IMR-90 (cell line): ENCODE results near the gene MT1H. TPM values are rescaled to one million over a fixed set of nuclear protein-coding genes. Genes with fewer than 3 reads are reported as not detected.
A peak's percentile ranks its signal among the peaks of the same experiment; 100 is the strongest.

Experiments
- ATAC-seq: fragments of 200-7000 bp; cut with Tn5 transposase; 2 replicates; pipeline ENCODE4 v1.9.1; 2020; ENCODE audit warnings: low read depth, mild to moderate bottlenecking, moderate library complexity
- BruUV-seq: library from RNA; stranded (reverse); fragments of 400-500 nt; replicated peaks from 2 replicates; lab custom pipeline; 2021; lab: Mats Ljungman, UMichigan
- CTCF ChIA-PET: fragments of 300-600 bp; formaldehyde crosslinking; extraction: SDS; loops from one replicate; lab custom pipeline; 2021; ENCODE audit warnings: antibody characterized with exemption; lab: Yijun Ruan, JAX
- POLR2A ChIA-PET: fragments of 300-600 bp; sonication (Branson Sonifier 250); formaldehyde crosslinking; loops from one replicate; lab custom pipeline; 2022; ENCODE audit warnings: antibody characterized with exemption; ENCODE audit not compliant: unreplicated experiment; lab: Charles Lee
- DNase-seq: peaks from one replicate; pipeline ENCODE4 v3.0.0; 2013
- H2AFZ ChIP-seq: replicated peaks from 2 replicates; pipeline ENCODE3; 2013; ENCODE audit warnings: low read length, mild to moderate bottlenecking; ENCODE audit not compliant: poor library complexity
- H2AK5ac ChIP-seq: 2 replicates; pipeline ENCODE4 v1.6.1; 2013; ENCODE audit warnings: low read depth, low read length, inconsistent platforms
- H2AK9ac ChIP-seq: replicated peaks from 2 replicates; pipeline ENCODE3; 2013; ENCODE audit warnings: mild to moderate bottlenecking, low read depth, low read length, moderate library complexity; ENCODE audit not compliant: poor library complexity
- H2BK120ac ChIP-seq: 2 replicates; pipeline ENCODE4 v1.6.1; 2013; ENCODE audit warnings: low read depth, low read length, inconsistent platforms
- H2BK15ac ChIP-seq: 3 replicates; pipeline ENCODE4 v1.6.1; 2013; ENCODE audit warnings: low read depth, low read length, inconsistent platforms
- H2BK20ac ChIP-seq: 2 replicates; pipeline ENCODE4 v1.6.1; 2013; ENCODE audit warnings: low read depth, mild to moderate bottlenecking, inconsistent platforms, low read length, moderate library complexity
- H2BK5ac ChIP-seq: 2 replicates; pipeline ENCODE4 v1.6.1; 2013; ENCODE audit warnings: mild to moderate bottlenecking, low read depth, low read length, inconsistent platforms; ENCODE audit not compliant: poor library complexity, severe bottlenecking
- H3K14ac ChIP-seq: replicated peaks from 2 replicates; pipeline ENCODE4 v1.6.1; 2013; ENCODE audit warnings: low read depth, low read length, inconsistent platforms
- H3K18ac ChIP-seq: 2 replicates; pipeline ENCODE4 v1.6.1; 2013; ENCODE audit warnings: low read depth, low read length, control low read depth
- H3K23ac ChIP-seq: 2 replicates; pipeline ENCODE4 v1.6.1; 2013; ENCODE audit warnings: low read depth, low read length, inconsistent platforms
- H3K27ac ChIP-seq: 2 replicates; pipeline ENCODE4 v1.5.1; 2013; ENCODE audit warnings: mild to moderate bottlenecking, control low read depth, low read length; ENCODE audit not compliant: insufficient read depth
- H3K27me3 ChIP-seq: 2 replicates; pipeline ENCODE4 v1.6.1; 2013; ENCODE audit warnings: low read length; ENCODE audit not compliant: control insufficient read depth, insufficient read depth
- H3K36me3 ChIP-seq: 2 replicates; pipeline ENCODE4 v1.6.1; 2013; ENCODE audit warnings: low read length, mixed read lengths; ENCODE audit not compliant: control insufficient read depth, insufficient read depth
- H3K4ac ChIP-seq: 2 replicates; pipeline ENCODE4 v1.6.1; 2013; ENCODE audit warnings: low read depth, low read length, inconsistent platforms
- H3K4me1 ChIP-seq: 2 replicates; pipeline ENCODE4 v1.6.1; 2013; ENCODE audit warnings: low read length, mixed read lengths; ENCODE audit not compliant: control insufficient read depth, insufficient read depth
- H3K4me2 ChIP-seq: 2 replicates; pipeline ENCODE4 v1.6.1; 2013; ENCODE audit warnings: low read depth, mild to moderate bottlenecking, control low read depth, low read length, moderate library complexity
- H3K4me3 ChIP-seq: 2 replicates; pipeline ENCODE4 v1.5.1; 2013; ENCODE audit warnings: low read depth, mild to moderate bottlenecking, control low read depth, low read length, moderate library complexity; ENCODE audit not compliant: insufficient read depth
- H3K56ac ChIP-seq: 2 replicates; pipeline ENCODE4 v1.6.1; 2013; ENCODE audit warnings: low read length, inconsistent platforms; ENCODE audit not compliant: insufficient read depth; ENCODE audit errors: extremely low read depth
- H3K79me1 ChIP-seq, 2 experiments: 2 replicates each; pipeline ENCODE4 v1.6.1; 2013; ENCODE audit warnings: low read length in 2 of 2, inconsistent platforms in 1 of 2, low read depth in 1 of 2
- H3K9ac ChIP-seq: 2 replicates; pipeline ENCODE4 v1.6.1; 2013; ENCODE audit warnings: low read depth, low read length, control low read depth
- H3K9me1 ChIP-seq: 2 replicates; pipeline ENCODE4 v1.6.1; 2013; ENCODE audit warnings: low read length, inconsistent platforms; ENCODE audit not compliant: insufficient read depth
- H3K9me3 ChIP-seq: 2 replicates; pipeline ENCODE4 v1.6.1; 2013; ENCODE audit warnings: low read length; ENCODE audit not compliant: control insufficient read depth, insufficient read depth
- H4K20me1 ChIP-seq: 2 replicates; pipeline ENCODE4 v1.6.1; 2013; ENCODE audit warnings: low read length, inconsistent platforms; ENCODE audit not compliant: insufficient read depth
- H4K5ac ChIP-seq: 2 replicates; pipeline ENCODE4 v1.6.1; 2013; ENCODE audit warnings: mild to moderate bottlenecking, low read depth, low read length, control low read depth
- H4K8ac ChIP-seq, 2 experiments: 2 replicates each; pipeline ENCODE4 v1.6.1; 2013; ENCODE audit warnings: low read depth in 2 of 2, low read length in 2 of 2, control low read depth in 1 of 2, inconsistent platforms in 1 of 2
- H4K91ac ChIP-seq: 2 replicates; pipeline ENCODE4 v1.6.1; 2013; ENCODE audit warnings: low read depth, low read length, inconsistent platforms; ENCODE audit not compliant: insufficient read depth
- ELK1 ChIP-seq: fragments of 150-350 bp; IDR thresholded peaks from 2 replicates; pipeline ENCODE4 v1.6.1; 2016; ENCODE audit warnings: low read depth, mild to moderate bottlenecking, low read length, moderate library complexity, borderline replicate concordance
- FOS ChIP-seq: fragments of 150-350 bp; IDR thresholded peaks from 2 replicates; pipeline ENCODE4 v1.6.1; 2016; ENCODE audit warnings: low read depth, low read length
- MAZ ChIP-seq: IDR thresholded peaks from 2 replicates; pipeline ENCODE4 v1.6.1; 2012; ENCODE audit warnings: low read depth, mild to moderate bottlenecking, low read length, improper control_type of control experiment, moderate library complexity, borderline replicate concordance
- MXI1 ChIP-seq: IDR thresholded peaks from 2 replicates; pipeline ENCODE4 v1.6.1; 2012; ENCODE audit warnings: low read depth, mild to moderate bottlenecking, low read length, moderate library complexity, borderline replicate concordance
- NFE2L2 ChIP-seq: fragments of 150-350 bp; IDR thresholded peaks from 2 replicates; pipeline ENCODE4 v1.6.1; 2016; ENCODE audit warnings: low read depth, mild to moderate bottlenecking, low read length
- POLR2A ChIP-seq: IDR thresholded peaks from 2 replicates; pipeline ENCODE4 v1.6.1; 2012; ENCODE audit warnings: mild to moderate bottlenecking, low read depth, low read length
- RFX5 ChIP-seq: IDR thresholded peaks from 2 replicates; pipeline ENCODE4 v1.8.0; 2012; ENCODE audit warnings: low read depth, mild to moderate bottlenecking, low read length, moderate library complexity
- USF2 ChIP-seq: fragments of 150-350 bp; IDR thresholded peaks from 2 replicates; pipeline ENCODE4 v1.6.1; 2017; ENCODE audit warnings: mild to moderate bottlenecking, antibody characterized with exemption, low read length, low read depth
- WGBS, 2 experiments: methylation state at CpG; one replicate each; pipeline versions ENCODE4 v1.1.5 to v1.1.7; 2013; ENCODE audit warnings: missing lambda C conversion rate in 2 of 2; ENCODE audit not compliant: insufficient read length in 1 of 2; ENCODE audit errors: extremely low coverage in 2 of 2; 5-methylcytosine and 5-hydroxymethylcytosine counted together
- dilution Hi-C: fragments of 300-500 bp; cut with HindIII; formaldehyde crosslinking; loops from one replicate; pipeline ENCODE4 v1.14.3; 2018; ENCODE audit warnings: low sequenced_read_pairs; ENCODE audit not compliant: unreplicated experiment
- in situ Hi-C: fragments of 300-500 bp; cut with MboI; formaldehyde crosslinking; loops from 3 replicates; pipeline ENCODE4 v1.14.3; 2019; ENCODE audit warnings: low sequenced_read_pairs, inconsistent platforms, mixed read lengths
- intact Hi-C: fragments of 100-400 bp; cut with micrococcal nuclease; formaldehyde crosslinking; loops from 2 replicates; pipeline ENCODE4 v1.10.0; 2022
- polyA plus RNA-seq, 3 experiments: library from polyadenylated mRNA; depleted of rRNA; stranded (reverse); fragments of >200 nt; gene quantifications; 2 replicates each; pipeline ENCODE4 v1.2.3, GENCODE V29; 2012; ENCODE audit warnings: low replicate concordance in 1 of 3
- total RNA-seq: library from RNA; depleted of rRNA; stranded (reverse); fragments of >200 nt; gene quantifications from 2 replicates; pipeline ENCODE4 v1.2.3, GENCODE V29; 2012

The MT1H gene
- total and polyA plus RNA-seq, 2 of the 4 experiments (the other 2 are of a cell fraction), result not detected

GRCh38 chr16:56625943-56626654 lies 43.5 kb upstream of the MT1H start:
- Histone ChIP-seq H2AK9ac (peak overlapping the region; percentile 97), H2BK120ac (peak overlapping the region; percentile 86), H3K27ac (peak overlapping the region; percentile 85), H3K9me1 (peaks cover 4% of the 10 kb centered on the region; the same call in 1 of the 2 replicates), H4K5ac (peak overlapping the region; percentile 96), H3K4ac (peak overlapping the region; percentile 95), H3K4me3 (peak overlapping the region; percentile 51), H2BK5ac (peak overlapping the region; percentile 92), H2AK5ac (peak overlapping the region; percentile 62), H3K56ac (peak overlapping the region; percentile 88), H4K20me1 (no peaks in the 10 kb centered on the region), H3K79me1 (peaks cover 3 to 13% of the 10 kb centered on the region in 2 experiments; a peak in 3 of 4 replicates), H3K27me3 (peaks cover 2% of the 10 kb centered on the region), H3K4me2 (peak overlapping the region; percentile 94), H3K9me3 (no peaks in the 10 kb centered on the region), H4K91ac (peak overlapping the region; percentile 96), H3K23ac (peak overlapping the region; percentile 96), H3K4me1 (peaks cover 17% of the 10 kb centered on the region), H3K18ac (peak overlapping the region; percentile 91), H2BK20ac (peak overlapping the region; percentile 30; the same call in 1 of the 2 replicates), H3K9ac (peak overlapping the region; percentile 84), H3K14ac (peak overlapping the region; percentile 96), H2BK15ac (peak overlapping the region; percentile 52; the same call in 2 of the 3 replicates), H3K36me3 (no peaks in the 10 kb centered on the region), H2AFZ (peak overlapping the region; percentile 98), H4K8ac (peak overlapping the region; percentile 90 to 98)
- in situ Hi-C loops (no loop called here), dilution Hi-C loops (no loop called here), intact Hi-C loops (loop anchor here (2.0 to 5.0 kb wide), 2 partner anchors 17 to 56 kb away; partner anchors contain the start of genes MT1X and MT2A)
- TF ChIP-seq RFX5 (no peak), ELK1 (no peak), NFE2L2 (no peak), MXI1 (0 out of 2 replicates have a peak, but pooled peaks have one; percentile 34), POLR2A (peak; percentile 18), MAZ (peak; percentile 29; the same call in 1 of the 2 replicates), FOS (0 out of 2 replicates have a peak, but pooled peaks have one; percentile 19), USF2 (0 out of 2 replicates have a peak, but pooled peaks have one; percentile 7)
- CTCF ChIA-PET, result no interaction called here
- ATAC-seq, result peak; percentile 70
- peak; percentile 86 for DNase-seq
- POLR2A ChIA-PET, result interaction anchor here (0.6 to 3.8 kb wide), 3 partner anchors 9 to 409 kb away, joined by 3 to 37 read pairs (median 12); partner anchors contain the start of gene MT2A
- BruUV-seq, result TSS peak; percentile 98
- WGBS, 2 experiments, result 20% methylated on average over 4 of the region's 16 CpGs; no CpG with 5 or more reads in 1 of the 2 experiments
